DMS153 (cell line): ENCODE results near the gene TYROBP.
"Not testable (repeated sequence)": the region's sequence is repeated elsewhere in the genome, so short reads cannot be mapped to it uniquely, and the experiment has no call there.

Source experiments
- DNase-seq: peaks from one replicate; lab custom pipeline; 2025; lab: John Stamatoyannopoulos, UW

TYROBP gene

GRCh38 chr19:35908010-35908441, at the start of gene TYROBP:
TSS of gene TYROBP (minus strand) at chr19:35908295. CDS start at chr19:35908228, 67 bp downstream.
- DNase-seq: no peak

GRCh38 chr19:35957411-35957810, 49.3 kb upstream of the TYROBP start:
- DNase-seq: not testable (repeated sequence)

GRCh38 chr19:35955881-35956634, 48.0 kb upstream of the TYROBP start:
- DNase-seq: no peak

- DNase-seq: no peak
Measured at GRCh38 chr19:35949131-35949530, 41.0 kb upstream of the TYROBP start.

- no peak for DNase-seq
Measured at GRCh38 chr19:35946203-35946602, 38.1 kb upstream of the TYROBP start.

- DNase-seq: no peak
Measured at GRCh38 chr19:35945121-35945790, 37.2 kb upstream of the TYROBP start.

- DNase-seq: no peak
Measured at GRCh38 chr19:35944556-35944955, 36.5 kb upstream of the TYROBP start.

GRCh38 chr19:35943321-35944301, 35.5 kb upstream of the TYROBP start:
- no peak for DNase-seq

- DNase-seq: no peak
Measured at GRCh38 chr19:35942235-35942634, 34.1 kb upstream of the TYROBP start.

- DNase-seq: no peak
Measured at GRCh38 chr19:35940839-35941238, 32.7 kb upstream of the TYROBP start.

- DNase-seq: no peak
Measured at GRCh38 chr19:35940078-35940775, 32.1 kb upstream of the TYROBP start.

- DNase-seq: no peak
Measured at GRCh38 chr19:35939307-35940077, 31.4 kb upstream of the TYROBP start.

GRCh38 chr19:35938282-35939224, 30.5 kb upstream of the TYROBP start:
- DNase-seq: no peak

- DNase-seq: no peak
Measured at GRCh38 chr19:35937345-35938281, 29.5 kb upstream of the TYROBP start.

GRCh38 chr19:35936738-35937268, 28.7 kb upstream of the TYROBP start:
- DNase-seq: no peak

- DNase-seq: peak; percentile 52
Measured at GRCh38 chr19:35935911-35936737, 28.0 kb upstream of the TYROBP start, which contains the start of gene LRFN3. TSS of gene LRFN3 (plus strand) at chr19:35936374. CDS start at chr19:35939426, 3,052 bp downstream.

GRCh38 chr19:35932291-35932936, 24.3 kb upstream of the TYROBP start:
- no peak for DNase-seq
